K562 (cell line): ENCODE results near the gene SMIM22. TPM values are rescaled to one million over a fixed set of nuclear protein-coding genes. Genes with fewer than 3 reads are reported as not detected.

Experiments used
- ATAC-seq: fragments of 200-7000 bp; cut with Tn5 transposase; 3 replicates; pipeline ENCODE4 v1.9.1; 2020; ENCODE audit warnings: moderate library complexity
- BruUV-seq: library from RNA; stranded (reverse); fragments of 400-500 nt; replicated peaks from 2 replicates; lab custom pipeline; 2021; lab: Mats Ljungman, UMichigan
- CTCF ChIA-PET: fragments of 300-600 bp; formaldehyde crosslinking; extraction: SDS; loops from one replicate; lab custom pipeline; 2021; ENCODE audit warnings: low intra/inter-chr PET ratio; lab: Yijun Ruan, JAX
- POLR2A ChIA-PET: fragments of 300-600, 350-650 bp; sonication (Branson Sonifier 250); formaldehyde crosslinking; extraction: SDS; loops from one replicate; lab custom pipeline; 2021; ENCODE audit warnings: antibody characterized with exemption, inconsistent platforms; lab: Yijun Ruan, JAX
- DNase-seq, 4 experiments: peaks; one replicate each; pipeline versions ENCODE4 v3.0.0 to v3.0.0-alpha.2; 2011 to 2018; ENCODE audit warnings: low spot score in 3 of 4, mixed read lengths in 3 of 4; ENCODE audit errors: extremely low read depth in 1 of 4
- FAIRE-seq: peaks from 2 replicates; lab custom pipeline; 2011; peaks lifted over from hg19 to GRCh38; lab: Jason Lieb, UNC
- H2AFZ ChIP-seq: 2 replicates; pipeline ENCODE4 v1.6.0; 2011; ENCODE audit warnings: low read depth, low read length, control low read depth, inconsistent platforms
- H3K27ac ChIP-seq: fragments of 200-600 bp; 3 replicates; pipeline ENCODE4 v1.8.0; 2011; ENCODE audit warnings: low read depth, mild to moderate bottlenecking, control low read depth, inconsistent platforms, low read length, moderate library complexity, mixed read lengths; ENCODE audit errors: extremely low read depth
- H3K27me3 ChIP-seq, 2 experiments: fragments of 300-600 bp in 1 of 2; 2 replicates in 1 of 2; 3 replicates in 1 of 2; pipeline versions ENCODE4 v1.6.0 to v1.8.0; 2011; ENCODE audit warnings: inconsistent platforms in 2 of 2, low read length in 2 of 2, mild to moderate bottlenecking in 1 of 2, mixed read lengths in 1 of 2, moderate library complexity in 1 of 2; ENCODE audit not compliant: control insufficient read depth in 2 of 2, insufficient read depth in 2 of 2
- H3K36me3 ChIP-seq: fragments of 300-600 bp; 3 replicates; pipeline ENCODE4 v1.8.0; 2011; ENCODE audit warnings: mild to moderate bottlenecking, low read length, inconsistent platforms; ENCODE audit not compliant: control insufficient read depth, insufficient read depth
- H3K4me1 ChIP-seq, 2 experiments: fragments of 200-600 bp in 1 of 2; replicated peaks in 1 of 2; 2 replicates in 1 of 2; 3 replicates in 1 of 2; pipeline versions ENCODE4 v1.5.1 to v1.8.0; 2011; ENCODE audit warnings: inconsistent platforms in 2 of 2, low read length in 2 of 2, mild to moderate bottlenecking in 1 of 2, mixed read lengths in 1 of 2, moderate library complexity in 1 of 2; ENCODE audit not compliant: control insufficient read depth in 2 of 2, insufficient read depth in 2 of 2
- H3K4me2 ChIP-seq: 2 replicates; pipeline ENCODE4 v1.6.1; 2011; ENCODE audit warnings: low read length, control low read depth, inconsistent platforms, mixed read lengths; ENCODE audit not compliant: insufficient read depth
- H3K4me3 ChIP-seq: fragments of 200-600 bp; sonication (generic), shearing (Covaris generic); 2 replicates; pipeline ENCODE4 v1.5.1; 2016; ENCODE audit warnings: control low read depth, inconsistent platforms
- H3K79me2 ChIP-seq: fragments of 200-600 bp; 3 replicates; pipeline ENCODE4 v1.8.0; 2011; ENCODE audit warnings: low read length, inconsistent platforms; ENCODE audit not compliant: control insufficient read depth, insufficient read depth
- H3K9ac ChIP-seq, 2 experiments: 2 replicates each; pipeline versions ENCODE4 v1.6.0 to v1.6.1; 2011; ENCODE audit warnings: low read depth in 2 of 2, low read length in 2 of 2, control low read depth in 1 of 2, inconsistent platforms in 1 of 2, mild to moderate bottlenecking in 1 of 2, mixed read lengths in 1 of 2; ENCODE audit not compliant: insufficient read depth in 1 of 2
- H3K9me1 ChIP-seq: one replicate; pipeline ENCODE4 v1.6.0; 2011; ENCODE audit warnings: inconsistent platforms, mild to moderate bottlenecking, low read length, moderate library complexity; ENCODE audit not compliant: control insufficient read depth, insufficient read depth
- H3K9me3 ChIP-seq: replicated peaks from 2 replicates; pipeline ENCODE4 v1.5.1; 2011; ENCODE audit warnings: low read depth, low read length, inconsistent platforms; ENCODE audit not compliant: control insufficient read depth, insufficient read depth
- H4K20me1 ChIP-seq: replicated peaks from 2 replicates; pipeline ENCODE4 v1.6.1; 2011; ENCODE audit warnings: low read length, inconsistent platforms, mixed read lengths; ENCODE audit not compliant: control insufficient read depth, insufficient read depth
- BCOR ChIP-seq: fragments of 450-650 bp; IDR thresholded peaks from 2 replicates; pipeline ENCODE4 v1.6.1; 2016
- CXXC5 ChIP-seq: fragments of 250-450 bp; sonication (Bioruptor Pico); IDR thresholded peaks from 2 replicates; pipeline ENCODE4 v1.8.0; 2022; ENCODE audit warnings: inconsistent platforms, mild to moderate bottlenecking, moderate library complexity
- EGR1 ChIP-seq: fragments of 450-650 bp; conservative IDR thresholded peaks from 2 replicates; pipeline ENCODE4 v1.6.1; 2017; ENCODE audit warnings: mild to moderate bottlenecking
- HDAC1 ChIP-seq, 2 experiments: fragments of 450-650 bp; IDR thresholded peaks; 2 replicates each; pipeline ENCODE4 v1.6.1; 2016 to 2017; ENCODE audit warnings: inconsistent platforms in 1 of 2, mild to moderate bottlenecking in 1 of 2, moderate library complexity in 1 of 2
- JUN ChIP-seq, 2 experiments: sonication (generic) in 1 of 2; formaldehyde crosslinking in 1 of 2; IDR thresholded peaks; 2 replicates each; pipeline versions ENCODE4 v1.6.1 to v1.8.0; 2012 to 2022; ENCODE audit warnings: borderline replicate concordance in 2 of 2, mild to moderate bottlenecking in 2 of 2, improper control_type of control experiment in 1 of 2, low read depth in 1 of 2, low read length in 1 of 2, missing genetic modification reagents in 1 of 2
- KLF13 ChIP-seq: fragments of 450-650 bp; IDR thresholded peaks from 2 replicates; pipeline ENCODE4 v1.6.1; 2016; ENCODE audit warnings: missing genetic modification characterization, low read depth, mild to moderate bottlenecking, missing compliant biosample characterization, moderate library complexity, borderline replicate concordance
- MYC ChIP-seq, 2 experiments: fragments of 250-450 bp in 1 of 2; sonication (Bioruptor Pico) in 1 of 2; IDR thresholded peaks; 2 replicates each; pipeline versions ENCODE4 v1.5.1 to v1.6.1; 2012 to 2021; ENCODE audit warnings: low read depth in 2 of 2, borderline replicate concordance in 1 of 2, improper control_type of control experiment in 1 of 2, low read length in 1 of 2, mild to moderate bottlenecking in 1 of 2, moderate library complexity in 1 of 2
- PHF21A ChIP-seq: fragments of 450-650 bp; IDR thresholded peaks from 2 replicates; pipeline ENCODE4 v1.6.1; 2017; ENCODE audit warnings: low read depth, borderline replicate concordance
- POLR2A ChIP-seq: fragments of 450-650 bp; conservative IDR thresholded peaks from 2 replicates; pipeline ENCODE4 v1.6.1; 2016
- RB1 ChIP-seq: fragments of 450-650 bp; IDR thresholded peaks from 2 replicates; pipeline ENCODE4 v1.6.1; 2017; ENCODE audit warnings: low read depth, mild to moderate bottlenecking
- RFX5 ChIP-seq: IDR thresholded peaks from 2 replicates; pipeline ENCODE4 v1.6.1; 2011; ENCODE audit warnings: low read depth, mild to moderate bottlenecking, improper control_type of control experiment, low read length
- SMAD4 ChIP-seq: fragments of 250-450 bp; sonication (Bioruptor Pico); conservative IDR thresholded peaks from 2 replicates; pipeline ENCODE4 v1.8.0; 2021; ENCODE audit warnings: inconsistent platforms, mild to moderate bottlenecking, moderate library complexity
- TAF15 ChIP-seq: fragments of 200-400 bp; formaldehyde crosslinking; IDR thresholded peaks from 2 replicates; pipeline ENCODE4 v1.6.1; 2017; ENCODE audit warnings: mild to moderate bottlenecking, low read depth, low read length, moderate library complexity
- YY1 ChIP-seq, 3 experiments: IDR thresholded peaks; 2 replicates each; pipeline ENCODE4 v1.6.1; 2011; ENCODE audit warnings: low read length in 2 of 3, mild to moderate bottlenecking in 2 of 3, moderate library complexity in 2 of 3, borderline replicate concordance in 1 of 3, control low read depth in 1 of 3, low read depth in 1 of 3; ENCODE audit not compliant: insufficient read depth in 3 of 3, insufficient replicate concordance in 2 of 3, control insufficient read depth in 1 of 3, insufficient read length in 1 of 3; ENCODE audit errors: extremely low read depth in 1 of 3
- ZFX ChIP-seq: sonication (generic); formaldehyde crosslinking; IDR thresholded peaks from 2 replicates; pipeline ENCODE4 v1.8.0; 2022; ENCODE audit warnings: mild to moderate bottlenecking, missing genetic modification reagents, moderate library complexity
- ZNF511 ChIP-seq: sonication (generic); formaldehyde crosslinking; IDR thresholded peaks from 2 replicates; pipeline ENCODE4 v1.8.0; 2022; ENCODE audit warnings: mild to moderate bottlenecking, missing genetic modification reagents
- WGBS: fragments of 100-300 bp; shearing (Covaris generic); methylation state at CpG from one replicate; pipeline ENCODE4 v1.1.6; 2016; ENCODE audit warnings: low coverage, mixed read lengths; ENCODE audit not compliant: insufficient coverage; ENCODE audit errors: missing lambda C conversion rate; 5-methylcytosine and 5-hydroxymethylcytosine counted together
- in situ Hi-C: fragments of 300-500 bp; cut with MboI; formaldehyde crosslinking; loops from 4 replicates; pipeline ENCODE4 v1.15.0; 2018; ENCODE audit warnings: inconsistent platforms, mixed read lengths
- intact Hi-C: fragments of 100-400 bp; cut with micrococcal nuclease; formaldehyde crosslinking; loops from 2 replicates; pipeline ENCODE4 v1.14.2; 2022
- polyA plus RNA-seq, 8 experiments: library from polyadenylated mRNA; depleted of rRNA in 4 of 8; stranded (reverse) in 5 of 8; unstranded in 3 of 8; fragments of >200 nt; fragmentation: Nextera tagmentation in 2 of 8; fragmentation: Illumina TruSeq in 1 of 8; extraction: Ambion mirVana in 2 of 8; extraction: Trizol in 1 of 8; gene quantifications; 2 replicates each; pipeline versions ENCODE4 v1.2.1 to v1.2.3, GENCODE V29; 2011 to 2014; ENCODE audit warnings: inconsistent platforms in 1 of 8, missing spikeins in 1 of 8
- total RNA-seq, 7 experiments: library from RNA; depleted of rRNA in 6 of 7; stranded (reverse); fragments of >200 nt in 6 of 7; fragmentation: Illumina TruSeq in 2 of 7; extraction: Trizol in 2 of 7; gene quantifications; 2 replicates each; pipeline versions ENCODE4 v1.2.1 to v1.2.3, GENCODE V29; 2011 to 2021; ENCODE audit warnings: low replicate concordance in 1 of 7
- TF ChIP-seq, protein P1 (sequence below): sonication (generic); formaldehyde crosslinking; IDR thresholded peaks from 2 replicates; pipeline ENCODE4 v1.8.0; 2022; ENCODE audit warnings: mild to moderate bottlenecking, missing genetic modification reagents, borderline replicate concordance

The SMIM22 gene
- total and polyA plus RNA-seq, 9 of the 15 experiments (the other 6 are each of a cell fraction or from before 2014, with no cell fraction given), result not detected

DNA sequence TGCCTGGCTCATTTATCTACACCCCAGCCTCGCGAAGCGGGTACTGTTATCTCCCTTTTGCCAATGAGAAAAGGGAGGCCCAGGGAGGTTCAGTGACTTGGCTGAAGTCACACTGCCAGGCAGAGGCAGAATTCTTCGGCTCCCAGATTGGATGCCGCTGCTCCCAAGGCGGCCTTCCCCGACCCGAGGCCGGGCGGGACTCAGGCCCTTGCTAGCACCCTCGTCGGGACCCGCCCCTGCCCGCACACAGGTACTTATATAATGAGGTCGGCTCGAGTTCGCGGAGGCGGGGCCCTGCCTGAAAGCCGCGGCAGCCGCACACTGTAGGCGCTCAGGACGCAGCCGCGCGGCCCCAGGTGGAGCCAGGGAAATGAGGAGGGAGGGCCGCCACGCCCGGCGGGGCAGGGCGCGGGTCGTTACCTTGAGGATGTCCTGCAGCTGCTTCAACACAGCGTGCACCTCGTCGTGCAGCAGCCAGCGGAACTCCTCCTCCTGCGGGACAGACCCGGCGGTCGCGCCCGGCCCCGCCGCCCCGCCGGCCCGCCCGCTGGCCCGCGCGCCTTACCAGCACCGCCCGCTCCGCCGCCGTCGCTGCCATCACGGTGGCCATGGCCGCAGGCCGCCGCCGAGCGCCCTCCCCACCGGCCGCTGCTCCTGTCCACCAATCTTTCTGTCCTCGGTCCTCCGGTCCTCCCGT lies 6.9 kb downstream of the SMIM22 start, which contains the start of gene ROGDI:
Gene ROGDI, minus strand, starts transcription at position 672 of the 697 bp plus-strand sequence. Its CDS starts 62 bp downstream, at position 610.
- FAIRE-seq, result peak; percentile 78
- CTCF ChIA-PET, result no interaction called here
- WGBS, result 1% methylated on average over 62 of the region's 70 CpGs
- H3K27ac ChIP-seq, result peak within 1 kb of the TSS; percentile 78
- H3K27me3 ChIP-seq, result no peaks in the 10 kb centered on the region
- peak; percentile 65 for ATAC-seq
- no peaks in the 10 kb centered on the region for H3K9me3 ChIP-seq
- DNase-seq, result peak; percentile 74 to 90 (median 79)
- H3K4me2 ChIP-seq, result peak within 1 kb of the TSS; percentile 79
- POLR2A ChIA-PET, result interaction anchor here (0.5 to 1.8 kb wide), 7 partner anchors 11 to 100 kb away, joined by 3 to 7 read pairs (median 4); partner anchors contain the start of gene ZNF500
- H4K20me1 ChIP-seq, result no peaks in the 10 kb centered on the region; the same call in 1 of the 2 replicates
- intact Hi-C loops, result loop anchor here (2.0 to 5.0 kb wide), 2 partner anchors 45 to 85 kb away; partner anchors contain the start of genes GLYR1 and UBN1
- H3K36me3 ChIP-seq, result peaks cover 41% of the 10 kb centered on the region; the same call in 2 of the 3 replicates
- H3K9ac ChIP-seq, result peak within 1 kb of the TSS; percentile 67 to 89
- no peaks in the 10 kb centered on the region for H3K9me1 ChIP-seq
- H3K79me2 ChIP-seq, result peaks cover 6% of the 10 kb centered on the region; the same call in 2 of the 3 replicates
- H2AFZ ChIP-seq, result peak within 1 kb of the TSS; percentile 91
- peaks cover 35 to 70% of the 10 kb centered on the region in 2 experiments for H3K4me1 ChIP-seq
- H3K4me3 ChIP-seq, result peak within 1 kb of the TSS; percentile 89
- in situ Hi-C loops, result no loop called here
- BruUV-seq, result no TSS peak
- 0 out of 2 replicates have a peak, but pooled peaks have one; percentile 14 for TF ChIP-seq BCOR
- 0 out of 2 replicates have a peak, but pooled peaks have one; percentile 9 for TF ChIP-seq ZNF511 (CRISPR knock-in tag)
- peak; percentile 73 for TF ChIP-seq CXXC5 (CRISPR knock-in tag)
- TF ChIP-seq TAF15, result no peak
- TF ChIP-seq YY1 (IDR thresholded peaks at IDR 0.05; ENCODE audit: borderline replicate concordance in 1 of 3, control insufficient read depth in 1 of 3, extremely low read depth in 1 of 3, insufficient read depth in 3 of 3, insufficient read length in 1 of 3, insufficient replicate concordance in 2 of 3, low read depth in 1 of 3, low read length in 2 of 3), result peak in 2 of 3 experiments; percentile 22 to 33
- no peak for TF ChIP-seq EGR1
- peak in 1 of 2 experiments; percentile 25; a peak in 1 of 4 replicates for TF ChIP-seq HDAC1 (IDR thresholded peaks at IDR 0.05)
- peak; percentile 51; the same call in 1 of the 2 replicates for TF ChIP-seq MYC (IDR thresholded peaks at IDR 0.05; ENCODE audit: low read depth, low read length)
- no peak for TF ChIP-seq MYC (CRISPR knock-in tag; IDR thresholded peaks at IDR 0.05; ENCODE audit: borderline replicate concordance, low read depth)
- TF ChIP-seq JUN (IDR thresholded peaks at IDR 0.05; ENCODE audit: borderline replicate concordance, low read depth, low read length), result no peak
- no peak for TF ChIP-seq JUN (CRISPR knock-in tag; IDR thresholded peaks at IDR 0.05; ENCODE audit: borderline replicate concordance)
- TF ChIP-seq SMAD4 (CRISPR knock-in tag), result 0 out of 2 replicates have a peak, but pooled peaks have one; percentile 65
- TF ChIP-seq, protein P1, sequence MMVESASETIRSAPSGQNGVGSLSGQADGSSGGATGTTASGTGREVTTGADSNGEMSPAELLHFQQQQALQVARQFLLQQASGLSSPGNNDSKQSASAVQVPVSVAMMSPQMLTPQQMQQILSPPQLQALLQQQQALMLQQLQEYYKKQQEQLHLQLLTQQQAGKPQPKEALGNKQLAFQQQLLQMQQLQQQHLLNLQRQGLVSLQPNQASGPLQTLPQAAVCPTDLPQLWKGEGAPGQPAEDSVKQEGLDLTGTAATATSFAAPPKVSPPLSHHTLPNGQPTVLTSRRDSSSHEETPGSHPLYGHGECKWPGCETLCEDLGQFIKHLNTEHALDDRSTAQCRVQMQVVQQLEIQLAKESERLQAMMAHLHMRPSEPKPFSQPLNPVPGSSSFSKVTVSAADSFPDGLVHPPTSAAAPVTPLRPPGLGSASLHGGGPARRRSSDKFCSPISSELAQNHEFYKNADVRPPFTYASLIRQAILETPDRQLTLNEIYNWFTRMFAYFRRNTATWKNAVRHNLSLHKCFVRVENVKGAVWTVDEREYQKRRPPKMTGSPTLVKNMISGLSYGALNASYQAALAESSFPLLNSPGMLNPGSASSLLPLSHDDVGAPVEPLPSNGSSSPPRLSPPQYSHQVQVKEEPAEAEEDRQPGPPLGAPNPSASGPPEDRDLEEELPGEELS (CRISPR knock-in tag), result no peak
- TF ChIP-seq POLR2A, result peak; percentile 36; the same call in 1 of the 2 replicates
- peak; percentile 84 for TF ChIP-seq ZFX (CRISPR knock-in tag)
- 0 out of 2 replicates have a peak, but pooled peaks have one; percentile 16 for TF ChIP-seq KLF13 (tag)
- 0 out of 2 replicates have a peak, but pooled peaks have one; percentile 33 for TF ChIP-seq RB1
- 0 out of 2 replicates have a peak, but pooled peaks have one; percentile 15 for TF ChIP-seq RFX5
- 0 out of 2 replicates have a peak, but pooled peaks have one; percentile 30 for TF ChIP-seq PHF21A
